HepG2 (cell line): Measurements from ENCODE around the gene CCN2. TPM values are rescaled to one million over a fixed set of nuclear protein-coding genes. Genes with fewer than 3 reads are reported as not detected.

Experiments used
- ATAC-seq: fragments of 200-7000 bp; cut with Tn5 transposase; 3 replicates; pipeline ENCODE4 v1.9.1; 2020; ENCODE audit warnings: mild to moderate bottlenecking, moderate library complexity
- BruUV-seq: library from RNA; stranded (reverse); fragments of 400-500 nt; replicated peaks from 2 replicates; lab custom pipeline; 2021; lab: Mats Ljungman, UMichigan
- CTCF ChIA-PET: fragments of 300-600 bp; formaldehyde crosslinking; extraction: SDS; loops from one replicate; lab custom pipeline; 2021; ENCODE audit warnings: low total read pairs, inconsistent platforms, low intra/inter-chr PET ratio; lab: Yijun Ruan, JAX
- POLR2A ChIA-PET: fragments of 350-600 bp; sonication (Branson Sonifier 250); formaldehyde crosslinking; loops from one replicate; lab custom pipeline; 2020; ENCODE audit warnings: antibody characterized with exemption, inconsistent platforms; lab: Yijun Ruan, JAX
- DNase-seq: peaks from one replicate; pipeline ENCODE4 v3.0.0-alpha.2; 2015; ENCODE audit warnings: low spot score
- FAIRE-seq: peaks from 3 replicates; lab custom pipeline; 2011; peaks lifted over from hg19 to GRCh38; lab: Jason Lieb, UNC
- H2AFZ ChIP-seq: one replicate; pipeline ENCODE4 v1.6.1; 2011; ENCODE audit warnings: low read length, inconsistent platforms
- H3K27ac ChIP-seq: fragments of 300-600 bp; 3 replicates; pipeline ENCODE4 v1.8.0; 2011; ENCODE audit warnings: mixed run types, mild to moderate bottlenecking, mixed read lengths, low read length, inconsistent platforms; ENCODE audit not compliant: insufficient read depth; ENCODE audit errors: extremely low read length
- H3K27me3 ChIP-seq, 2 experiments: fragments of 200-600 bp in 1 of 2; 2 replicates in 1 of 2; 3 replicates in 1 of 2; pipeline versions ENCODE4 v1.6.0 to v1.8.0; 2011; ENCODE audit warnings: low read length in 2 of 2, mild to moderate bottlenecking in 2 of 2, moderate library complexity in 2 of 2, inconsistent platforms in 1 of 2; ENCODE audit not compliant: insufficient read depth in 2 of 2, control insufficient read depth in 1 of 2
- H3K36me3 ChIP-seq, 2 experiments: fragments of 200-600 bp in 1 of 2; replicated peaks in 1 of 2; 2 replicates in 1 of 2; 3 replicates in 1 of 2; pipeline versions ENCODE4 v1.5.1 to v1.8.0; 2011; ENCODE audit warnings: low read length in 2 of 2, inconsistent platforms in 1 of 2; ENCODE audit not compliant: insufficient read depth in 2 of 2, control insufficient read depth in 1 of 2
- H3K4me1 ChIP-seq: 2 replicates; pipeline ENCODE4 v1.5.1; 2012; ENCODE audit warnings: low read length, inconsistent platforms; ENCODE audit not compliant: insufficient read depth
- H3K4me2 ChIP-seq: 2 replicates; pipeline ENCODE4 v1.6.0; 2011; ENCODE audit warnings: low read depth, low read length, inconsistent platforms
- H3K4me3 ChIP-seq, 3 experiments: fragments of 200-600 bp in 1 of 3; sonication (generic), shearing (Covaris generic) in 1 of 3; replicated peaks in 1 of 3; 2 replicates each; pipeline ENCODE4 v1.5.1; 2011 to 2016; ENCODE audit warnings: low read length in 3 of 3, inconsistent platforms in 2 of 3, low read depth in 2 of 3, mild to moderate bottlenecking in 2 of 3, control low read depth in 1 of 3, mixed read lengths in 1 of 3; ENCODE audit not compliant: insufficient read depth in 1 of 3
- H3K79me2 ChIP-seq: one replicate; pipeline ENCODE4 v1.6.1; 2011; ENCODE audit warnings: low read length, inconsistent platforms; ENCODE audit not compliant: insufficient read depth
- H3K9ac ChIP-seq: 2 replicates; pipeline ENCODE4 v1.6.0; 2011; ENCODE audit warnings: mild to moderate bottlenecking, low read depth, low read length, inconsistent platforms; ENCODE audit not compliant: insufficient read depth
- H3K9me3 ChIP-seq: 2 replicates; pipeline ENCODE4 v1.5.1; 2012; ENCODE audit warnings: mild to moderate bottlenecking, low read length
- H4K20me1 ChIP-seq: 2 replicates; pipeline ENCODE4 v1.6.0; 2011; ENCODE audit warnings: inconsistent platforms, mild to moderate bottlenecking, low read length, moderate library complexity; ENCODE audit not compliant: insufficient read depth
- CEBPB ChIP-seq: IDR thresholded peaks from 2 replicates; pipeline ENCODE4 v1.6.1; 2011; ENCODE audit warnings: low read depth, low read length, improper control_type of control experiment, borderline replicate concordance
- DMAP1 ChIP-seq: IDR thresholded peaks from 2 replicates; pipeline ENCODE4 v1.6.1; 2016
- FOSL1 ChIP-seq: sonication (generic); formaldehyde crosslinking; IDR thresholded peaks from 2 replicates; pipeline ENCODE4 v1.9.0; 2021; ENCODE audit warnings: missing genetic modification reagents, borderline replicate concordance
- HDAC2 ChIP-seq: sonication (generic); formaldehyde crosslinking; IDR thresholded peaks from 2 replicates; pipeline ENCODE4 v1.4.0; 2020; ENCODE audit warnings: missing genetic modification reagents
- KDM5A ChIP-seq: fragments of 200-600 bp; sonication (generic); IDR thresholded peaks from 2 replicates; pipeline ENCODE4 v1.7.0; 2018; ENCODE audit warnings: antibody characterized with exemption, mild to moderate bottlenecking, low read length, borderline replicate concordance
- KLF12 ChIP-seq: sonication (generic); formaldehyde crosslinking; IDR thresholded peaks from 2 replicates; pipeline ENCODE4 v1.4.0; 2020; ENCODE audit warnings: missing genetic modification reagents, borderline replicate concordance
- NR2F6 ChIP-seq, 2 experiments: IDR thresholded peaks; 2 replicates each; pipeline ENCODE4 v1.6.1; 2016; ENCODE audit warnings: antibody characterized with exemption in 1 of 2, mild to moderate bottlenecking in 1 of 2
- PLRG1 ChIP-seq: fragments of 450-650 bp; conservative IDR thresholded peaks from 2 replicates; pipeline ENCODE4 v1.6.1; 2016
- RNF2 ChIP-seq: fragments of 450-650 bp; conservative IDR thresholded peaks from 2 replicates; pipeline ENCODE4 v1.6.1; 2016; ENCODE audit warnings: low read depth
- TEAD3 ChIP-seq: optimal IDR thresholded peaks from 2 replicates; pipeline ENCODE3; 2016; ENCODE audit warnings: borderline replicate concordance
- ZFYVE20 ChIP-seq: sonication (generic); formaldehyde crosslinking; IDR thresholded peaks from 2 replicates; pipeline ENCODE4 v1.8.0; 2023; ENCODE audit warnings: low read depth, mild to moderate bottlenecking, moderate library complexity, missing genetic modification reagents, borderline replicate concordance
- ZNF816 ChIP-seq: sonication (generic); formaldehyde crosslinking; IDR thresholded peaks from 2 replicates; pipeline ENCODE4 v1.8.0; 2022; ENCODE audit warnings: missing genetic modification reagents, mild to moderate bottlenecking, borderline replicate concordance
- WGBS: methylation state at CpG from one replicate; pipeline ENCODE4 v1.1.6; 2017; ENCODE audit warnings: low lambda C conversion rate; 5-methylcytosine and 5-hydroxymethylcytosine counted together
- in situ Hi-C: cut with HindIII; loops from 2 replicates; pipeline ENCODE4 v1.10.0; 2017; ENCODE audit warnings: low pct_unique_long_range_greater_than_20kb; ENCODE audit not compliant: extremely low pct_ligation_motif_present
- intact Hi-C: fragments of 100-400 bp; cut with micrococcal nuclease; formaldehyde crosslinking; loops from one replicate; pipeline ENCODE4 v1.10.0; 2022; ENCODE audit not compliant: unreplicated experiment
- polyA plus RNA-seq, 8 experiments: library from polyadenylated mRNA; depleted of rRNA in 3 of 8; stranded (reverse) in 7 of 8; unstranded in 1 of 8; fragments of >200 nt; fragmentation: Illumina TruSeq in 4 of 8; extraction: Trizol in 4 of 8; gene quantifications; 2 replicates each; pipeline versions ENCODE4 v1.2.1 to v1.2.3, GENCODE V29; 2011 to 2016; ENCODE audit warnings: low read depth in 4 of 8, missing spikeins in 1 of 8, mixed read lengths in 1 of 8; ENCODE audit not compliant: insufficient read depth in 1 of 8
- total RNA-seq, 5 experiments: library from RNA; depleted of rRNA; stranded (reverse); fragments of >200 nt; fragmentation: Illumina TruSeq; extraction: Trizol; gene quantifications; 2 replicates each; pipeline ENCODE4 v1.2.3, GENCODE V29; 2016; ENCODE audit warnings: low read depth in 1 of 5
- TF ChIP-seq, protein P1 (sequence below): sonication (generic); formaldehyde crosslinking; IDR thresholded peaks from 2 replicates; pipeline ENCODE4 v1.4.0; 2020; ENCODE audit warnings: missing genetic modification reagents, borderline replicate concordance
- TF ChIP-seq, protein P2 (sequence below): sonication (generic); formaldehyde crosslinking; IDR thresholded peaks from 2 replicates; pipeline ENCODE4 v1.8.1; 2022; ENCODE audit warnings: mild to moderate bottlenecking, missing genetic modification reagents
- TF ChIP-seq, protein P3 (sequence below): sonication (generic); formaldehyde crosslinking; IDR thresholded peaks from 2 replicates; pipeline ENCODE4 v1.4.0; 2020; ENCODE audit warnings: mild to moderate bottlenecking, missing genetic modification reagents
- TF ChIP-seq, protein P4 (sequence below), 2 experiments: sonication (generic) in 1 of 2; formaldehyde crosslinking in 1 of 2; IDR thresholded peaks; 2 replicates each; pipeline versions ENCODE4 v1.4.0 to v1.6.1; 2018 to 2020; ENCODE audit warnings: missing genetic modification reagents in 2 of 2, borderline replicate concordance in 1 of 2, low read depth in 1 of 2, mild to moderate bottlenecking in 1 of 2, missing biosample characterization in 1 of 2

CCN2 gene
- total and polyA plus RNA-seq, 2 of the 13 experiments (the other 11 are each of a cell fraction or from before 2014, with no cell fraction given) = 34.7 to 316 TPM

DNA sequence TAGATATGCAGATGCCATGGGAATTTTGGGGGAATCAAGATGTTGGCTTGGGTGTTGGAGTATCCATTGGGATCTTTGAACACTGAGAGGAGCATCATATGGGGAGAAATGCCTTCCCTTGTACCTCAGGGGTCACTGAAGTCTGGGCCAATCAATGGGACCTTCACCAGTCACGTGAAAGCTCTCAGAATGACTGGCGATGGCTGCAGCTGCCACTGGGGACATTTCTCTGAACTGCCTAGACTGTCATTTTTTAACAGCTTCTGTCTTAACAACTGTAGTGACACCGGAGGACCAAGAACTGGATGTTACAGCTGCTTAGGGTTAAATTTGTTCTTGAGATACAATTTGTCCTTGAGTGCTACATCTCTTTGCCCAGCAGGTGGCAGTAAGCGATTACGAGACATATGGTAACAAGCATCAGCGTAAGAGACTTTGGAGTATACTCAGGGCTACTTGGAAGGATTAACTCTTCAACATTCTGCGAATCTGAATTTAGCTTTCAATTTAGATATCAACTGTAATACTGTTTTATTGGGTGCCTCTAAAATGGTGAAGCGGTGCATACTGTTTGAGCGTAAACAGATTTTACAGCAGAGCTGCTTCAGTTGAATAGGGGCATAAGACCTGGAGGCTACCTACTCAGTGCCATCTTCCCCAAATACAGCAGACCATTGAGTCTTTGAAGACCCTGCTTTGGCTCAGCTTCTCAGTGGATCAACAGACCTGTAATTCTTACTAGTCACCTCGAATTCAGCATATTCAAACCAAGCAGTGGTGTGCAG lies 36.0 kb downstream of the CCN2 start:
- Histone ChIP-seq H3K36me3 (no peaks in the 10 kb centered on the region), H3K27me3 (no peaks in the 10 kb centered on the region), H3K4me1 (peaks cover 23% of the 10 kb centered on the region; the same call in 1 of the 2 replicates), H4K20me1 (no peaks in the 10 kb centered on the region), H3K79me2 (no peaks in the 10 kb centered on the region), H3K9me3 (no peaks in the 10 kb centered on the region), H3K4me2 (peak overlapping the region; percentile 65), H2AFZ (peak overlapping the region; percentile 2), H3K9ac (no peak overlapping the region), H3K27ac (no peak overlapping the region), H3K4me3 (peak overlapping the region in 1 of 3 experiments; percentile 17; a peak in 1 of 6 replicates)
- ATAC-seq (peak; percentile 78), FAIRE-seq (peak; percentile 82), DNase-seq (peak; percentile 69)
- ChIA-PET CTCF (interaction anchor here (0.8 to 2.8 kb wide), 7 partner anchors 8 to 383 kb away, joined by 4 to 15 read pairs (median 5); no protein-coding TSS in a partner anchor), POLR2A (interaction anchor here (1.4 kb wide), 1 partner anchor 71 kb away, joined by 3 read pairs; no protein-coding TSS in a partner anchor)
- intact Hi-C loops (loop anchor here (1.0 to 5.0 kb wide), 2 partner anchors 362 to 383 kb away; no protein-coding TSS in a partner anchor), in situ Hi-C loops (loop anchor here (5.0 kb wide), 2 partner anchors 223 to 382 kb away; no protein-coding TSS in a partner anchor)
- 16% methylated on average over 10 of the region's 10 CpGs for WGBS
- BruUV-seq = no TSS peak
- TF ChIP-seq, protein P1, sequence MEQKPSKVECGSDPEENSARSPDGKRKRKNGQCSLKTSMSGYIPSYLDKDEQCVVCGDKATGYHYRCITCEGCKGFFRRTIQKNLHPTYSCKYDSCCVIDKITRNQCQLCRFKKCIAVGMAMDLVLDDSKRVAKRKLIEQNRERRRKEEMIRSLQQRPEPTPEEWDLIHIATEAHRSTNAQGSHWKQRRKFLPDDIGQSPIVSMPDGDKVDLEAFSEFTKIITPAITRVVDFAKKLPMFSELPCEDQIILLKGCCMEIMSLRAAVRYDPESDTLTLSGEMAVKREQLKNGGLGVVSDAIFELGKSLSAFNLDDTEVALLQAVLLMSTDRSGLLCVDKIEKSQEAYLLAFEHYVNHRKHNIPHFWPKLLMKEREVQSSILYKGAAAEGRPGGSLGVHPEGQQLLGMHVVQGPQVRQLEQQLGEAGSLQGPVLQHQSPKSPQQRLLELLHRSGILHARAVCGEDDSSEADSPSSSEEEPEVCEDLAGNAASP = 0 out of 2 replicates have a peak, but pooled peaks have one; percentile 28
- TF ChIP-seq HDAC2 (peak; percentile 21; the same call in 1 of the 2 replicates), CEBPB (no peak), RNF2 (no peak), ZFYVE20 (CRISPR knock-in tag) (no peak), PLRG1 (no peak), KLF12 (CRISPR knock-in tag) (0 out of 2 replicates have a peak, but pooled peaks have one; percentile 5), DMAP1 (0 out of 2 replicates have a peak, but pooled peaks have one; percentile 27), KDM5A (peak; percentile 63; the same call in 1 of the 2 replicates), NR2F6 (IDR thresholded peaks at IDR 0.05) (no peak), NR2F6 (CRISPR knock-in tag; IDR thresholded peaks at IDR 0.05) (no peak), TEAD3 (CRISPR knock-in tag) (peak; percentile 35), FOSL1 (CRISPR knock-in tag) (no peak), ZNF816 (no peak)
- TF ChIP-seq, protein P2, sequence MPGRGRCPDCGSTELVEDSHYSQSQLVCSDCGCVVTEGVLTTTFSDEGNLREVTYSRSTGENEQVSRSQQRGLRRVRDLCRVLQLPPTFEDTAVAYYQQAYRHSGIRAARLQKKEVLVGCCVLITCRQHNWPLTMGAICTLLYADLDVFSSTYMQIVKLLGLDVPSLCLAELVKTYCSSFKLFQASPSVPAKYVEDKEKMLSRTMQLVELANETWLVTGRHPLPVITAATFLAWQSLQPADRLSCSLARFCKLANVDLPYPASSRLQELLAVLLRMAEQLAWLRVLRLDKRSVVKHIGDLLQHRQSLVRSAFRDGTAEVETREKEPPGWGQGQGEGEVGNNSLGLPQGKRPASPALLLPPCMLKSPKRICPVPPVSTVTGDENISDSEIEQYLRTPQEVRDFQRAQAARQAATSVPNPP = no peak
- TF ChIP-seq, protein P3, sequence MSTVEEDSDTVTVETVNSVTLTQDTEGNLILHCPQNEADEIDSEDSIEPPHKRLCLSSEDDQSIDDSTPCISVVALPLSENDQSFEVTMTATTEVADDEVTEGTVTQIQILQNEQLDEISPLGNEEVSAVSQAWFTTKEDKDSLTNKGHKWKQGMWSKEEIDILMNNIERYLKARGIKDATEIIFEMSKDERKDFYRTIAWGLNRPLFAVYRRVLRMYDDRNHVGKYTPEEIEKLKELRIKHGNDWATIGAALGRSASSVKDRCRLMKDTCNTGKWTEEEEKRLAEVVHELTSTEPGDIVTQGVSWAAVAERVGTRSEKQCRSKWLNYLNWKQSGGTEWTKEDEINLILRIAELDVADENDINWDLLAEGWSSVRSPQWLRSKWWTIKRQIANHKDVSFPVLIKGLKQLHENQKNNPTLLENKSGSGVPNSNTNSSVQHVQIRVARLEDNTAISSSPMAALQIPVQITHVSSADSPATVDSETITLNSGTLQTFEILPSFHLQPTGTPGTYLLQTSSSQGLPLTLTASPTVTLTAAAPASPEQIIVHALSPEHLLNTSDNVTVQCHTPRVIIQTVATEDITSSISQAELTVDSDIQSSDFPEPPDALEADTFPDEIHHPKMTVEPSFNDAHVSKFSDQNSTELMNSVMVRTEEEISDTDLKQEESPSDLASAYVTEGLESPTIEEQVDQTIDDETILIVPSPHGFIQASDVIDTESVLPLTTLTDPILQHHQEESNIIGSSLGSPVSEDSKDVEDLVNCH (CRISPR knock-in tag) = no peak
- TF ChIP-seq, protein P4, sequence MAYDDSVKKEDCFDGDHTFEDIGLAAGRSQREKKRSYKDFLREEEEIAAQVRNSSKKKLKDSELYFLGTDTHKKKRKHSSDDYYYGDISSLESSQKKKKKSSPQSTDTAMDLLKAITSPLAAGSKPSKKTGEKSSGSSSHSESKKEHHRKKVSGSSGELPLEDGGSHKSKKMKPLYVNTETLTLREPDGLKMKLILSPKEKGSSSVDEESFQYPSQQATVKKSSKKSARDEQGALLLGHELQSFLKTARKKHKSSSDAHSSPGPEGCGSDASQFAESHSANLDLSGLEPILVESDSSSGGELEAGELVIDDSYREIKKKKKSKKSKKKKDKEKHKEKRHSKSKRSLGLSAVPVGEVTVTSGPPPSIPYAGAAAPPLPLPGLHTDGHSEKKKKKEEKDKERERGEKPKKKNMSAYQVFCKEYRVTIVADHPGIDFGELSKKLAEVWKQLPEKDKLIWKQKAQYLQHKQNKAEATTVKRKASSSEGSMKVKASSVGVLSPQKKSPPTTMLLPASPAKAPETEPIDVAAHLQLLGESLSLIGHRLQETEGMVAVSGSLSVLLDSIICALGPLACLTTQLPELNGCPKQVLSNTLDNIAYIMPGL (CRISPR knock-in tag; IDR thresholded peaks at IDR 0.05; ENCODE audit: borderline replicate concordance in 1 of 2, low read depth in 1 of 2) = peak; percentile 46 to 47; a peak in 3 of 4 replicates
